ENCODE data around the gene KCNG1.

Gene KCNG1

GRCh38 chr20:51034988-51035656 lies 12.2 kb upstream of the KCNG1 start:
- no peak for DNase-seq

GRCh38 chr20:51034476-51034875 lies 11.6 kb upstream of the KCNG1 start:
- DNase-seq: no peak

- DNase-seq: no peak
These were observed 7.3 kb upstream of the KCNG1 start for GRCh38 chr20:51029963-51030920.

- DNase-seq: no peak
These were observed 6.6 kb upstream of the KCNG1 start for GRCh38 chr20:51029556-51029955.

GRCh38 chr20:51028616-51029212 lies 5.8 kb upstream of the KCNG1 start:
- no peak for DNase-seq

- no peak for DNase-seq
These were observed 4.3 kb upstream of the KCNG1 start for GRCh38 chr20:51027035-51027795.

GRCh38 chr20:51026269-51026668 lies 3.4 kb upstream of the KCNG1 start:
- DNase-seq: no peak

GRCh38 chr20:51024761-51025160 lies 1.9 kb upstream of the KCNG1 start:
- DNase-seq: no peak

GRCh38 chr20:51023617-51024155 lies 779 bp upstream of the KCNG1 start:
- DNase-seq: no peak

GRCh38 chr20:51022227-51022802 lies 592 bp downstream of the KCNG1 start:
- DNase-seq: no peak

GRCh38 chr20:51021067-51022025 lies 1.6 kb downstream of the KCNG1 start:
- no peak for DNase-seq

GRCh38 chr20:51020657-51021056 lies 2.2 kb downstream of the KCNG1 start:
- no peak for DNase-seq

- DNase-seq: no peak
These were observed 3.0 kb downstream of the KCNG1 start for GRCh38 chr20:51019656-51020592.

- no peak for DNase-seq
These were observed 5.7 kb downstream of the KCNG1 start for GRCh38 chr20:51017251-51017650.

- DNase-seq: no peak
These were observed 6.4 kb downstream of the KCNG1 start for GRCh38 chr20:51016521-51016920.

GRCh38 chr20:51014797-51015722 lies 7.8 kb downstream of the KCNG1 start:
- no peak for DNase-seq

- DNase-seq: no peak
These were observed 9.2 kb downstream of the KCNG1 start for GRCh38 chr20:51013577-51014330.

- no peak for DNase-seq
These were observed 10.6 kb downstream of the KCNG1 start for GRCh38 chr20:51012357-51012756.
